HCT116 (cell line): ENCODE results near the gene EMD. TPM values are rescaled to one million over a fixed set of nuclear protein-coding genes. Genes with fewer than 3 reads are reported as not detected.
A peak's percentile ranks its signal among the peaks of the same experiment; 100 is the strongest.

Experiments
- ATAC-seq: fragments of 200-7000 bp; cut with Tn5 transposase; 2 replicates; pipeline ENCODE4 v1.9.1; 2020; ENCODE audit warnings: mild to moderate bottlenecking, moderate library complexity
- BruUV-seq: library from RNA; stranded (reverse); fragments of 400-500 nt; replicated peaks from 2 replicates; lab custom pipeline; 2021; lab: Mats Ljungman, UMichigan
- CTCF ChIA-PET: fragments of 300-600 bp; sonication (Branson Sonifier 250); formaldehyde crosslinking; loops from one replicate; lab custom pipeline; 2021; ENCODE audit warnings: antibody characterized with exemption; lab: Charles Lee
- POLR2A ChIA-PET: fragments of 300-600, 350-600 bp; sonication (Branson Sonifier 250); formaldehyde crosslinking; loops from one replicate; lab custom pipeline; 2021; ENCODE audit warnings: antibody characterized with exemption; lab: Charles Lee
- RAD21 ChIA-PET, 2 experiments: fragments of 300-600 bp; sonication (Branson Sonifier 250); formaldehyde crosslinking; loops; one replicate each; lab custom pipeline; 2023; ENCODE audit warnings: low total read pairs in 2 of 2; ENCODE audit not compliant: uncharacterized antibody in 2 of 2, unreplicated experiment in 2 of 2, low non-redundant PET in 1 of 2; lab: Charles Lee
- DNase-seq: peaks from one replicate; pipeline ENCODE4 v3.0.0-alpha.2; 2010; ENCODE audit warnings: low read depth, low spot score
- H2AFZ ChIP-seq: fragments of 200-600 bp; shearing (Covaris generic), sonication (generic); 2 replicates; pipeline ENCODE4 v1.6.1; 2017; ENCODE audit warnings: low read depth, mixed run types, mixed read lengths, antibody characterized with exemption, low read length; ENCODE audit not compliant: poor library complexity, severe bottlenecking
- H3K27ac ChIP-seq: 2 replicates; pipeline ENCODE4 v1.5.1; 2012; ENCODE audit warnings: low read depth, low read length
- H3K27me3 ChIP-seq: fragments of 200-600 bp; sonication (generic); 2 replicates; pipeline ENCODE4 v1.6.1; 2016; ENCODE audit warnings: mixed run types, low read length, mixed read lengths; ENCODE audit not compliant: insufficient read depth
- H3K36me3 ChIP-seq, 2 experiments: fragments of 200-500 bp in 1 of 2; fragments of 200-600 bp in 1 of 2; sonication (Bioruptor generic) in 1 of 2; sonication (generic) in 1 of 2; 2 replicates each; pipeline versions ENCODE4 v1.5.1 to v1.6.1; 2014 to 2016; ENCODE audit warnings: low read length in 2 of 2, inconsistent platforms in 1 of 2, mixed read lengths in 1 of 2, mixed run types in 1 of 2; ENCODE audit not compliant: insufficient read depth in 2 of 2, control insufficient read depth in 1 of 2
- H3K4me1 ChIP-seq, 2 experiments: fragments of 200-600 bp in 1 of 2; sonication (generic) in 1 of 2; 2 replicates each; pipeline versions ENCODE4 v1.5.1 to v1.6.1; 2012 to 2017; ENCODE audit warnings: low read length in 2 of 2, inconsistent platforms in 1 of 2, mild to moderate bottlenecking in 1 of 2, mixed read lengths in 1 of 2, mixed run types in 1 of 2, moderate library complexity in 1 of 2; ENCODE audit not compliant: insufficient read depth in 2 of 2, control insufficient read depth in 1 of 2
- H3K4me2 ChIP-seq: fragments of 200-600 bp; sonication (generic); 2 replicates; pipeline ENCODE4 v1.6.1; 2017; ENCODE audit warnings: mixed run types, low read length, mixed read lengths
- H3K4me3 ChIP-seq, 2 experiments: fragments of 200-600 bp in 1 of 2; sonication (generic) in 1 of 2; replicated peaks in 1 of 2; 2 replicates each; pipeline ENCODE4 v1.5.1; 2011 to 2016; ENCODE audit warnings: low read length in 2 of 2, control low read depth in 1 of 2, low read depth in 1 of 2, mild to moderate bottlenecking in 1 of 2, mixed read lengths in 1 of 2, mixed run types in 1 of 2
- H3K79me2 ChIP-seq: fragments of 200-600 bp; sonication (generic); 2 replicates; pipeline ENCODE4 v1.6.1; 2017; ENCODE audit warnings: mild to moderate bottlenecking, mixed run types, low read length, moderate library complexity, mixed read lengths; ENCODE audit not compliant: insufficient read depth
- H3K9ac ChIP-seq: fragments of 200-600 bp; sonication (generic); 2 replicates; pipeline ENCODE4 v1.6.1; 2016; ENCODE audit warnings: low read length, mixed read lengths
- H3K9me2 ChIP-seq: fragments of 200-600 bp; sonication (generic), shearing (Covaris generic); 2 replicates; pipeline ENCODE4 v1.6.1; 2017; ENCODE audit warnings: mixed run types, mild to moderate bottlenecking, moderate library complexity; ENCODE audit not compliant: insufficient read depth
- H3K9me3 ChIP-seq, 2 experiments: fragments of 200-500 bp in 1 of 2; fragments of 200-600 bp in 1 of 2; sonication (Bioruptor generic) in 1 of 2; sonication (generic) in 1 of 2; 2 replicates each; pipeline ENCODE4 v1.6.1; 2014 to 2017; ENCODE audit warnings: low read length in 2 of 2, mixed read lengths in 2 of 2, inconsistent platforms in 1 of 2, low read depth in 1 of 2, mild to moderate bottlenecking in 1 of 2, mixed run types in 1 of 2, moderate library complexity in 1 of 2; ENCODE audit not compliant: control insufficient read depth in 1 of 2, insufficient read depth in 1 of 2
- H4K20me1 ChIP-seq: fragments of 200-600 bp; sonication (generic), shearing (Covaris generic); 2 replicates; pipeline ENCODE4 v1.6.1; 2017; ENCODE audit warnings: mixed run types, mild to moderate bottlenecking, moderate library complexity; ENCODE audit not compliant: insufficient read depth
- CTCF ChIP-seq, 3 experiments: fragments of 200-600 bp in 1 of 3; sonication (generic) in 1 of 3; IDR thresholded peaks in 2 of 3; conservative IDR thresholded peaks in 1 of 3; 2 replicates each; pipeline ENCODE4 v1.5.1; 2012 to 2017; ENCODE audit warnings: low read depth in 2 of 3, low read length in 2 of 3, antibody characterized with exemption in 1 of 3, borderline replicate concordance in 1 of 3, control low read depth in 1 of 3, mild to moderate bottlenecking in 1 of 3, mixed read lengths in 1 of 3, mixed run types in 1 of 3, moderate library complexity in 1 of 3; ENCODE audit not compliant: insufficient read depth in 1 of 3
- POLR2A ChIP-seq: IDR thresholded peaks from 2 replicates; pipeline ENCODE4 v1.7.0; 2011; ENCODE audit warnings: borderline replicate concordance; ENCODE audit not compliant: insufficient read depth, insufficient read length; ENCODE audit errors: extremely low read depth
- REST ChIP-seq: IDR thresholded peaks from 2 replicates; pipeline ENCODE4 v1.6.1; 2012; ENCODE audit warnings: low read depth
- intact Hi-C: fragments of 100-400 bp; cut with micrococcal nuclease; formaldehyde crosslinking; loops from 2 replicates; pipeline ENCODE4 v1.10.0; 2022
- total RNA-seq: library from RNA; stranded (reverse); gene quantifications from one replicate; pipeline ENCODE4 v1.2.1, GENCODE V29; 2021; ENCODE audit not compliant: unreplicated experiment

EMD gene
- total RNA-seq, 1 experiment from 2014 or later: 102 TPM

GRCh38 chrX:154397888-154398667 is 19.0 kb downstream of the EMD start, which contains the start of gene RPL10 (continued):
- no peak for TF ChIP-seq REST

- Histone ChIP-seq H3K4me2 (peak overlapping the region; percentile 85), H2AFZ (no peak overlapping the region), H3K9ac (peak overlapping the region; percentile 97), H4K20me1 (no peaks in the 10 kb centered on the region), H3K4me3 (peak overlapping the region; percentile 84), H3K27me3 (no peaks in the 10 kb centered on the region), H3K4me1 (peaks cover 0 to 23% of the 10 kb centered on the region in 2 experiments; a peak in 2 of 4 replicates), H3K9me2 (no peaks in the 10 kb centered on the region), H3K79me2 (peaks cover 19% of the 10 kb centered on the region), H3K27ac (peak overlapping the region; percentile 92), H3K36me3 (peaks cover 0 to 27% of the 10 kb centered on the region in 2 experiments; a peak in 1 of 4 replicates), H3K9me3 (no peaks in the 10 kb centered on the region)
- no peak for TF ChIP-seq POLR2A
- TF ChIP-seq CTCF (IDR thresholded peaks at IDR 0.05 in 2 of 3, conservative IDR thresholded peaks at IDR 0.05 in 1 of 3; ENCODE audit: borderline replicate concordance in 1 of 3, insufficient read depth in 1 of 3, low read depth in 2 of 3, low read length in 2 of 3): peak in 2 of 3 experiments; percentile 61 to 64; a peak in 4 of 6 replicates
- DNase-seq (no peak), ATAC-seq (peak; percentile 5; the same call in 1 of the 2 replicates)
- TSS peak; percentile 81 for BruUV-seq
- intact Hi-C loops: loop anchor here (10.0 kb wide), 1 partner anchor 424 kb away; the partner anchor contains the start of genes HCFC1 and TMEM187
- ChIA-PET RAD21 (no interaction called here), CTCF (interaction anchor here (1.2 kb wide), 1 partner anchor 26 kb away, joined by 6 read pairs; no protein-coding TSS in a partner anchor), POLR2A (interaction anchor here (1.0 to 2.8 kb wide), 9 partner anchors 10 to 92 kb away, joined by 3 to 13 read pairs (median 9); partner anchors contain the start of genes DNASE1L1, SLC10A3 and TAFAZZIN)
Measured at GRCh38 chrX:154398668-154399526, 19.8 kb downstream of the EMD start.
